T-helper 1 cell treated with Interleukin-12 subunit alpha and Interleukin-12 subunit beta and Interleukin-4 antibody, amounts not matched to agents 30 ng/mL and 1 ng/mL, for 36 hours (primary cell): ENCODE measurements around the gene ADGRD2. TPM values are rescaled to one million over a fixed set of nuclear protein-coding genes. Genes with fewer than 3 reads are reported as not detected.

Experiments used
- intact Hi-C: fragments of 100-400 bp; cut with micrococcal nuclease; formaldehyde crosslinking; loops from one replicate; pipeline ENCODE4 v1.15.1; 2024
- total RNA-seq: library from RNA; stranded (reverse); gene quantifications from 2 replicates; pipeline ENCODE4 v1.2.3, GENCODE V29; 2022

ADGRD2 gene
- total RNA-seq, 1 donor from 2014 or later: not detected

DNA sequence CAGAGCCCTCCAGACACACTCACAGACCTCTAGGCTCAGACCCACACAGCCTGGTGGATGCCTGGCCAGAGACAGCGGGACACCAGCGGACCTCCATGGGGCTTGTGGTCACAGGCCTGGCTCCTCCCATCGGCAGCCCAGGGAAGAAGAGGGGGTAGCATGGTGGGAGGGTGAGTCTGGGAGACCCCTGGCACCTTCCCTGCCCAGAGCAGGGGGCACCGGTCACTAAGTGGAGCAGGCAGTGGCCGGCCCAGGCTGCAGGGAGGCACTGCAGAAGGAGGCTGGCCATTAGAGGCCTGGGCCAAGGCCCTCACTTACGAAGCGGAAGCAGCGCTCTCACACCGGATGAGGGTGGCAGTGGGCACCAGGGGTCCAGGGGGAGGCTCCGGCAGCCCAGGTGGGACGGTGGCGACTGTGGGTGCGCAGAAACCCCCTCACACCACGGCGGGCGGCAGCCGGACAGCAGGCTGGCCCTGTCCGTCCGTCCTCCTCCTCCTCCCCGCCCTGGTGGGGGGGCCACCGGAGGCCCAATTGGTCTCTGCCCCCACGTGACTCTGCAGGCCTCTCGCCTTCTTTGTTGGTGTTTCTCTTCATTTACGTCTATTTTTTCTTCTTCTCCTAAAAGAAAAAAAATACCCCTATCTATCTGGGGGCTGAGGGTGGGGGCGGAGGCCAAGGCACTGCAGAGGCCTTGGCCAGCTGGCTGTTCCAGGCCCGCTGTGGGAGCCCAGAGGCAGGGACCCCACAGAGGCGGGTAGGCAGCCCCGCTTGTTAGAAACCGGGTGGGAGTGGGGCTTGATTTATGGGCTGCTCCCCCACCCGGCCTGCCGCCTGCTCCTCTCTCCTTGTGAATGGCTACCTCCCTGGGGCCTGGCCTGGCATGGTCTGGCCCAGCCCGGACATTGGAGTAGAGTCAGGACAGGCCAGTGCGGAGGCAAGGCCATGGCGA lies 57.0 kb downstream of the ADGRD2 start, which contains the start of gene NR5A1:
Gene NR5A1, minus strand, starts transcription at position 469 of the 949 bp plus-strand sequence. CDS start 4,004 bp downstream, outside the sequence.
- intact Hi-C loops: no loop called here

DNA sequence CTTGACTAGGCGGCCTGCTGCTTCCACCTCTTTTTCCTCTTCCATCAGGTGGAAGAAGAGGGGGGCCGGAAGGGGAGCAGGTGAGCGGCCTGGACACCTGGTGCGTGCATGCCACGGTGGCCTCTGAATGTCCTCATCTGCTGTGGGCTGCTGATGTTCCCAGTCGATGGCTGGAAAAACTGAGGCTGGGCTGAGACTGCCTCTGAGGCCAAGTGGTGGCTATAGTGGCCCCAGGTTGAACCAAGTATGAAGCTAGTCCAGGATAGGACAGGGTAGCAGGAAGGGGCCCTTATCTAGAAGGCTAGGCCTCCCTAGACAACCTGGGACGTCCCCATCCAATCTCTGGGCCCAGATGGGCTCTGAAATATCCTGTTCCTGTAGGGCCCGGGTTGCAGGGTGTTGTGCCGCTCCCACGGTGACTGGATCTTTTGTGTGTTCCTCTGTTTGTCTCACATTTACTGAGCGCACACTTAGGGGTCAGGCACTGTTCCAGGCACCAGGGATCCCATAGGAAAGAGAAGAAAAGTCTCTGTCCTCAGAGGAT lies 57.7 kb downstream of the ADGRD2 start:
- intact Hi-C loops: no loop called here

DNA sequence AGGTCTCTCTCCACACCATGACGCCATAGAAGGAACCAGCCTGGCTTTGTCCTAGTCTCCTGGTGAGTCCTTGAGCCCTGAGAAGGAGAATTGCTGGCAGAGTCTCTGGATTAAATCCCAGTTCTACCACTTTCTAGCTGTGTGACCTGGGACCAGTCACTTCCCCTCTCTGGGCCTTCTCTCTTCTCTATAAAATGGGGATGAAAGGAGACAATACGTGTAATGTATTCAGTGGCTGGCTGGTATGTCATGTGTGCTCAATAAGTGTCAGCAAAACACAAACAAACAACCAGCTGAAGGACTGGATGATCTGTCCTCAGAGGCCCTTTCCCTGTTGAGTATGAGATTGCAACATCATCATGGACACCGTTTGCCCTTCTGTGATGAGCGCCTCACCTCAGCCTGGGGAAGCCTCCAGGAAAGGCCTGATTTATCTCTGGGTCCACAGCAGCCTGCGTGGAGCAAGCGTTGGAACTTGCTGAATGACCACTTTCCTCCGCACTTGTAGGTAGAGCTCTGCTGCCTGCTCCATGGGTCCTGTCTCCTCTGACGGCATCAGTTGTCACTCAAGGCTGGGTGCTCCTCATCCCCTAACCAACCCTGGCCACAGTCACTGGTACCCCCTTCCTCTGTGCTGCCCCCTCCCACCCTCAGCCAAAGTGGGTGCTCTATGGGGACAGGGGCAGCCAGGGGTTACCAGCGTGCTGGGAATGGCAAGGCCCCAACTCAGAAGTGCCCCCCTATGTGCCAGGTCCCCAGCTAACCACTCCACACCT lies 60.6 kb downstream of the ADGRD2 start:
- intact Hi-C loops: no loop called here

GRCh38 chr9:124511426-124511840 lies 61.2 kb downstream of the ADGRD2 start:
- intact Hi-C loops: no loop called here

GRCh38 chr9:124511891-124512805 lies 61.9 kb downstream of the ADGRD2 start:
- intact Hi-C loops: no loop called here

DNA sequence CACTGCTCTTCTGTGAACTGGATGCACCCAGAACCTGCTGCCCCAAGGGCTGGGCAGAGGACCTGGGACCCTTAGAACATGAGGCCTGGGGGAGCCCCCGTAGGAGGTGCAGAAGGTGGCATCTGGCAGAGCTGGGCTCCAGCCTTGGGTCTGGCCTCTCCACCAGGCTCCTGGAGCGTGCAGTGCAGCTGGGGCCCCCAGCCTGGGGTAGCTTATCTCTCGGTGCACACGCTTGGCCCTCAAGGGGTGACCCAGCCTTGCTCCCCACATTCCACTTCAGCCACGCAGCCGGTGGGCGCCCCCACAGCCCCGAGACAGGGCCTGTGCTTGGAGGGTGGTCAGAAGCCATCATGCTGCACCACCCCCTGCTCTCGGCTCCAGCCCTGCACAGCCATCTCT lies 62.6 kb downstream of the ADGRD2 start:
- intact Hi-C loops: no loop called here

- intact Hi-C loops: no loop called here
Measured at GRCh38 chr9:124513376-124513994, 63.2 kb downstream of the ADGRD2 start.

DNA sequence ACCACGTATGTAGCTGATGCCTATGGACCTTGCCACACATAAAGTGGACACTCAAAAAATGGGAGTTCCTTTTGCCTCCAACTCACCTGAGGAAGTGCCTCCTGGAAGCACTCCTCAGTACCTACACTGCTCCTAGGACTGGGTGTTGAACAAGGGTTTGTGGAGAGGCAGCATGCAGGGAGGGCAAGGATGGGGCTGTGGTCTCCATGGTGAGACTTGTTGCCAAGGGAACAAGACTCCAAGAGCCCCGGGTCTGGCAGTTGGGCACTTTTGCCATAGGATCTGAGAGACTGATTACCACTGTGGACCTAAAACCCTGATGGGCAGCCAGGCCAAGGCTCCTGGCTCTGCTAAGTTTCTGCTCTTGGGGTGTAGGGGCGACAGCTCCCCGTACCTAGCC lies 63.9 kb downstream of the ADGRD2 start:
- intact Hi-C loops: no loop called here

DNA sequence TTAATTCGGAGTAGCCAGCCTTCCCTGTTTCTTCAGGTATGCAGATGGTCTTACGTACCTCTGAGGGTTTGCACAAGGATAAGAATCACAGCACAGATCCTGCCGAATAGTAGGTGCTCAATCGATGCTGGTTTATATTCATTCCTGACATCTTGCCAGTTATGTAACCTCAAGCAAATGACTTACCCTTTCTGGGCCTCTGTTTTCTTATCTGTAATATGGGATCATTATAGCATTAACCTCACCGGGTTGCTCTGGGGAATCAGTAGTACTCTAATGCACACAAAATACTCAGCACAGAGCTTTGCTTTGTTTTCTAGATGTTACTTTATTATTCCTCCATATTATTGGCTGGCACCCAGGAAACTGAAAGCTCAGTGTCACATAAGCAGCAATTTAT lies 64.6 kb downstream of the ADGRD2 start:
- intact Hi-C loops: no loop called here

DNA sequence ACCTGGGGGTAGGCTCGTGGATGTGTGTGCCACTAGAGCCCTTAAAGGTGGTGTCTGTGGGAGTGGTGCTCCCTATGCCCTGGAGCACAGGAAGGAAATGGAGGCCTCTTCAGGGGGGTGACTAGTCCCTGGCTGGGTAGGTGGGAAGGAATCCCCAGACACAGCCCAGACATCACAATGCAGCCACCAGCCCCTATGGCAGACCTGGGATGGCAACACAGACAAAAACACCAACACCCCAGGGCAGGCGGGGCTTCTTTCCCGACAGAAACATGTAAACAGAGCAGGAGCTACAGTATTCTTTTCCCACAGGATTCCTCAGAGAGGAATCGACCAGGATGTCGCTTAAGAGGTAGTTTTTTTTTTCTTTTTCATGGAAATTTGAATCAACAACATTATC lies 67.3 kb downstream of the ADGRD2 start:
- intact Hi-C loops: no loop called here

- intact Hi-C loops: no loop called here
Measured at GRCh38 chr9:124518116-124518515, 67.9 kb downstream of the ADGRD2 start.

GRCh38 chr9:124520206-124520596 lies 70.0 kb downstream of the ADGRD2 start:
- intact Hi-C loops: no loop called here

- intact Hi-C loops: no loop called here
Measured at GRCh38 chr9:124521142-124521541, 70.9 kb downstream of the ADGRD2 start.

GRCh38 chr9:124522121-124523098 lies 72.2 kb downstream of the ADGRD2 start:
- intact Hi-C loops: no loop called here

DNA sequence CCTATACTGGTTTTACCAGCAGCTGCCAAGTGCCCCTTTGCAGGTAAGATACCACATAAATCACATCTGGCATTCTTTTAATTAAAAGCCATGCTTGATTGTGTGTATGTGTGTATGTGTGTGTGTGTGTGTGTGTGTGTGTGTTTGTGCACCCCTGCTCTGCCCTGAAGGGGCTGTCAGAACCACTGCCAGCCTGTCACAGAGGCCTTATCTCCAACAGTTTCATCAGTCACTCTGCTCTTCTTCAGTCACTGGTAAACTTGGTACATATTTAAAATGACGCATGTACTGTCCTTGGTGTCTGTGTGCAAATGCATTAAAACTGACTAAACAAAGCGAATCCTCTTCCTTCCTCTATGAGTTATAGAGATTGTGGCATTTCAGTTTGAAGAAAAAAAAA lies 75.9 kb downstream of the ADGRD2 start:
- intact Hi-C loops: no loop called here

DNA sequence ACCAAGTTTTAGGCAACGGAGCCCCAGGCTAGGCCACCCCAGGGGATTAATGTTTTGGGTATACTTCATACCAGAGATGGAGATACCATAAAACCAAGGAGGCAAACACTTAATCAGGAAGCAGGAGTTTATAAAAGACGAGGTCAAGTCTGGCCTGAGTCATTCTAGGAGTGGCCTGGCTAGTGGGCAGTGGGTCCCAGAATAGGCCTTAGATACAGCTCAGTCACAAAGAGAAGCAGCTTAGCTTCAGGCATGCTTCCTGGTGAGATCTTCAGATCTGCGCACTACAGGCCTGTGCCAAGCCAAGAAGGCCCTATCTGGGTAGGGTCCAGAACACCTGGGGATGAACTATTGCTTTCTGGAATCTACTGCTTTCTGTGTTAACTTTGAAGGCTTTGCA lies 77.5 kb downstream of the ADGRD2 start:
- intact Hi-C loops: no loop called here
